GF-D8 (cell line): ENCODE measurements around the gene OR5B12.
"Not testable (repeated sequence)": the region's sequence is repeated elsewhere in the genome, so short reads cannot be mapped to it uniquely, and the experiment has no call there.

ENCODE experiments used
- DNase-seq: peaks from one replicate; lab custom pipeline; 2025; lab: John Stamatoyannopoulos, UW

OR5B12 gene

GRCh38 chr11:58442136-58442535 lies at the start of gene OR5B12:
TSS of gene OR5B12 (minus strand) at chr11:58442236. CDS start at chr11:58440151, 2,085 bp downstream.
- no peak for DNase-seq

GRCh38 chr11:58490827-58491226 lies 48.8 kb upstream of the OR5B12 start:
- DNase-seq: no peak

- no peak for DNase-seq
These were observed 45.1 kb upstream of the OR5B12 start for GRCh38 chr11:58487170-58487569.

GRCh38 chr11:58485961-58486360 lies 43.9 kb upstream of the OR5B12 start:
- no peak for DNase-seq

- no peak for DNase-seq
These were observed 29.9 kb upstream of the OR5B12 start for GRCh38 chr11:58471892-58472291.

- no peak for DNase-seq
These were observed 24.3 kb upstream of the OR5B12 start for GRCh38 chr11:58466293-58466692.

- DNase-seq: no peak
These were observed 23.7 kb upstream of the OR5B12 start for GRCh38 chr11:58465690-58466089.

- DNase-seq: no peak
These were observed 9.5 kb upstream of the OR5B12 start for GRCh38 chr11:58451585-58451984.

GRCh38 chr11:58446294-58446693 lies 4.3 kb upstream of the OR5B12 start:
- DNase-seq: no peak

GRCh38 chr11:58444300-58444699 lies 2.3 kb upstream of the OR5B12 start:
- no peak for DNase-seq

- no peak for DNase-seq
These were observed 3.5 kb downstream of the OR5B12 start for GRCh38 chr11:58438486-58438885.

- no peak for DNase-seq
These were observed 7.8 kb downstream of the OR5B12 start for GRCh38 chr11:58434217-58434616.

GRCh38 chr11:58433638-58434203 lies 8.3 kb downstream of the OR5B12 start:
- DNase-seq: no peak

GRCh38 chr11:58429273-58429672 lies 12.8 kb downstream of the OR5B12 start:
- DNase-seq: no peak

- no peak for DNase-seq
These were observed 14.0 kb downstream of the OR5B12 start, which contains the start of gene OR5B2 for GRCh38 chr11:58428021-58428420. TSS of gene OR5B2 (minus strand) at chr11:58428121. CDS start at chr11:58423261, 4,860 bp downstream.

- DNase-seq: no peak
These were observed 35.3 kb downstream of the OR5B12 start, which contains the start of gene OR5B3 for GRCh38 chr11:58406774-58407173. TSS of gene OR5B3 (minus strand) at chr11:58406874. CDS start at chr11:58403409, 3,465 bp downstream.

- DNase-seq: not testable (repeated sequence)
These were observed 42.4 kb downstream of the OR5B12 start for GRCh38 chr11:58399622-58400021.

GRCh38 chr11:58395581-58395980 lies 46.5 kb downstream of the OR5B12 start:
- DNase-seq: no peak

GRCh38 chr11:58394195-58394594 lies 47.8 kb downstream of the OR5B12 start:
- DNase-seq: no peak

GRCh38 chr11:58392746-58393145 lies 49.3 kb downstream of the OR5B12 start:
- DNase-seq: no peak

- DNase-seq: no peak
These were observed 50.2 kb downstream of the OR5B12 start for GRCh38 chr11:58391879-58392278.

GRCh38 chr11:58390551-58391063 lies 51.4 kb downstream of the OR5B12 start:
- no peak for DNase-seq
